GM10248 (cell line): ENCODE measurements around the gene ANKMY1.

Experiments
- CTCF ChIA-PET: fragments of 300-600 bp; sonication (Branson Sonifier 250); formaldehyde crosslinking; extraction: SDS; loops from one replicate; lab custom pipeline; 2021; ENCODE audit warnings: antibody characterized with exemption; lab: Yijun Ruan, JAX
- POLR2A ChIA-PET: fragments of 350-650 bp; sonication (Branson Sonifier 250); formaldehyde crosslinking; extraction: SDS; loops from one replicate; lab custom pipeline; 2020; ENCODE audit warnings: antibody characterized with exemption; lab: Yijun Ruan, JAX
- DNase-seq: peaks from one replicate; pipeline ENCODE4 v3.0.0; 2012; ENCODE audit errors: extremely low spot score
- TF ChIP-seq, protein P1 (sequence below): IDR thresholded peaks from 2 replicates; pipeline ENCODE4 v1.5.1; 2012; ENCODE audit warnings: mild to moderate bottlenecking, low read depth; ENCODE audit errors: extremely low read depth, missing control alignments, control extremely low read depth

The ANKMY1 gene

DNA sequence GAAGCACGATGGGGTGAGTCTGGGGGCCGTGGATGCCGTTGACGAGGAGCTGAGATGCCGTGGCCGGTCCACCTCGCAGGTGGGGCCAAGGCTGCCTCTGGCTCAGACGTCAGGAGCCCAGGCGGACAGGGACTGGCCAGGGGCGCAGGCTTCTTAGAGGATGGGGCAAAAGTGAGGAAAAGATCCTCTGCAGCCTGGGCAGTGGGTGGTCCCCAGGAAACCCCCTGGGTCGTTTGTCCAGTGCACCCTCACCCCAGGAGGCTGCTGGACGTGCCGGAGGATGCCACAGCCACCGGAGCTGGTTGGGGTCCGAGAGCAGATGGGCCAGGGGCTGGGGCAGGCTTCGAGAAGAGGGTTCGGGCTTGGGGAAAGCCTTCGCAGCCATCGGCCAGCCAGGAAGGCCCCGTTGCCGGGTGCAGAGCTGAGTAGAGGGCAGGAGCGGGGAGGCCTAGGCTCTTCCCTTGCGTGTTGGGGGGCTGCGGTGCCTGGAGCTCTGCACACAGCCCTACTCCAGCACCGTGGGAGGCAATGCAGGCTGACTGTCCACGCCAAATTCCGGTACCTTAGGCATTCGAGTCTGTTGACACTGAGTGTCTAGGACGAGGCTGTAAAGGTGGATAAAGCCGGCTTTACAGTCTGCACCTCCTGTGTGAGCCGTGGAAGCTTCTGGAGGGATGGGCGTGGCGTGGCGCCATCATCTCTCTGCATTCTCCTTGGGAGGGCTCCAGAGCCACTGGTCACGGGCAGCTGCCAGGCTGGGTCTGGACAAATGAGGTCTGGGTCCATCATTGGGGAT lies 103.5 kb downstream of the ANKMY1 start:
- DNase-seq = no peak
- POLR2A ChIA-PET = no interaction called here
- CTCF ChIA-PET = interaction anchor here (1.2 kb wide), 1 partner anchor 15 kb away, joined by 3 read pairs; no protein-coding TSS in a partner anchor
- TF ChIP-seq, protein P1, sequence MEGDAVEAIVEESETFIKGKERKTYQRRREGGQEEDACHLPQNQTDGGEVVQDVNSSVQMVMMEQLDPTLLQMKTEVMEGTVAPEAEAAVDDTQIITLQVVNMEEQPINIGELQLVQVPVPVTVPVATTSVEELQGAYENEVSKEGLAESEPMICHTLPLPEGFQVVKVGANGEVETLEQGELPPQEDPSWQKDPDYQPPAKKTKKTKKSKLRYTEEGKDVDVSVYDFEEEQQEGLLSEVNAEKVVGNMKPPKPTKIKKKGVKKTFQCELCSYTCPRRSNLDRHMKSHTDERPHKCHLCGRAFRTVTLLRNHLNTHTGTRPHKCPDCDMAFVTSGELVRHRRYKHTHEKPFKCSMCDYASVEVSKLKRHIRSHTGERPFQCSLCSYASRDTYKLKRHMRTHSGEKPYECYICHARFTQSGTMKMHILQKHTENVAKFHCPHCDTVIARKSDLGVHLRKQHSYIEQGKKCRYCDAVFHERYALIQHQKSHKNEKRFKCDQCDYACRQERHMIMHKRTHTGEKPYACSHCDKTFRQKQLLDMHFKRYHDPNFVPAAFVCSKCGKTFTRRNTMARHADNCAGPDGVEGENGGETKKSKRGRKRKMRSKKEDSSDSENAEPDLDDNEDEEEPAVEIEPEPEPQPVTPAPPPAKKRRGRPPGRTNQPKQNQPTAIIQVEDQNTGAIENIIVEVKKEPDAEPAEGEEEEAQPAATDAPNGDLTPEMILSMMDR = no peak

DNA sequence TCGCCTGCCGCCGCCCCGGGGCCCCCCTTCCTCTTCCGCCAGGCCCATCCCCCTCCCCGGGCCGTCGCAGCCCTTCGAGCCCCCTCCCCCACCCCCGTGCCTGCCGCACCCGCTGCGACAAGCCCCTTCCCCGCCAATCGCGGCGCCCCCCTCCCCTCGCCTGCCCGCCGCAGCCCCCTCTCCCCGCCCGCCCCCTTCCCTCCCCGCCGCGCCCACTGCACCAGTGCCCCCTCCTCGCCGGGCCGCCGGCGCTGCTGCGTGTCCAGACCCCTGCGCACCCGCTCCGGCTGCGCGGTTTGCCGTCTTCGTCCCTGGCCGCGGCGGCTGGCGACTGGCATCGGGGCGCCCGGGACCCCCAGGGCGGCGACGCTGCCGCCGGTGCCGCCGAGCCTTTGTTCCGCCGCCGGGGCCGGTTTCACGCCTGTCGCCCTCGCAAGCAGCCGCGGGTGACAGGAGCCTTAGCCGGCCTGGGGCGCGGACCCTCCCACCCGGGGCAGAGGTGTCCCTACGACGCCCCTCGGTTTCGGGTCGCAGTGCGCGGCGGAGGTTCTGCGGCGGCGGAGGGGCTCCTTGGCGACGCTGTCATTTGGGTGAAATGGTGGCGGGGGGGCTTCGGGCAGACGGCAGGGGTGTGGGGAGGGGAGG lies 104.2 kb downstream of the ANKMY1 start:
- TF ChIP-seq, protein P1 = no peak
- ChIA-PET CTCF (interaction anchor here (1.2 kb wide), 1 partner anchor 14 kb away, joined by 3 read pairs; no protein-coding TSS in a partner anchor), POLR2A (no interaction called here)
- no peak for DNase-seq

DNA sequence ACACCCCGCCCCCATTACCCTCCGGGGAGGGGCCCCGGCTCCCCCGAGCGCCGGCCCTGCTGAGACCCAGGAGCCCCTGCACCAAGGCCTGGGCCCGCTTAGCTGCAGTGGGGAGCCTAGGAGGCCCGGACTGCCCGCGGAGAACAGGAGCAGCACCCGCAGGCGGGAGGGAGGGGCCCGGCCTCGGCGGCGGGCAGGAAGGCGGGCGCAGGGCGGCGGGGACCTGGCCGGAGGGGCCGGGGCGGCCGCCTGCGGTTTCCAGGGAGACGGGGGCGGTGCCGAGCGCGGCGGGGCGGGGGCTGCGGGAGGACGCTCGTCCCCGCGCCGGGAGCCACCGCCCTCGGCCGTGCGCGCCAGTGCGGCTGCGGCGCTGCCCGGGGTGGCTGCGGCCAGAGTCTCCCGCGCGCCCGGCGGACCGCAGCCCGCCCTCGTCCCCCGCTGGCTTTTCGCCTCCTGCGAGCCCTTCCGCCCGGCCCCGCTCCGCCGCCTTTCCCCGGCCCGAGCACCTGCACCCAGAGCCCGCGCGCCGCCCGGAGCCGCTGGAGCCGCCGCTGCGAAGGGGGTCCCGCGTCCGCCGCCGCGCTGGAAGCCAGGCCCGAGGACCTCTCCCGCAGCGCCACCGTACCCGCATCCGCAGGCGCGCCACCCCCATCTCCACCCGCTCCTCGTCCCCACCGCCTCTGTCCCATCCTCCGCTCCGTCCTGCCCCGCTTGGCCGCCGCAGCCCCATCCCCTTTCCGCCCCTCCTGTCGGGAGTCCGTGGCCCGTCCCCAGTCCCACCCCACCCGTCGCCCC lies 105.1 kb downstream of the ANKMY1 start:
- ChIA-PET CTCF (no interaction called here), POLR2A (no interaction called here)
- DNase-seq = no peak
- TF ChIP-seq, protein P1 = no peak

DNA sequence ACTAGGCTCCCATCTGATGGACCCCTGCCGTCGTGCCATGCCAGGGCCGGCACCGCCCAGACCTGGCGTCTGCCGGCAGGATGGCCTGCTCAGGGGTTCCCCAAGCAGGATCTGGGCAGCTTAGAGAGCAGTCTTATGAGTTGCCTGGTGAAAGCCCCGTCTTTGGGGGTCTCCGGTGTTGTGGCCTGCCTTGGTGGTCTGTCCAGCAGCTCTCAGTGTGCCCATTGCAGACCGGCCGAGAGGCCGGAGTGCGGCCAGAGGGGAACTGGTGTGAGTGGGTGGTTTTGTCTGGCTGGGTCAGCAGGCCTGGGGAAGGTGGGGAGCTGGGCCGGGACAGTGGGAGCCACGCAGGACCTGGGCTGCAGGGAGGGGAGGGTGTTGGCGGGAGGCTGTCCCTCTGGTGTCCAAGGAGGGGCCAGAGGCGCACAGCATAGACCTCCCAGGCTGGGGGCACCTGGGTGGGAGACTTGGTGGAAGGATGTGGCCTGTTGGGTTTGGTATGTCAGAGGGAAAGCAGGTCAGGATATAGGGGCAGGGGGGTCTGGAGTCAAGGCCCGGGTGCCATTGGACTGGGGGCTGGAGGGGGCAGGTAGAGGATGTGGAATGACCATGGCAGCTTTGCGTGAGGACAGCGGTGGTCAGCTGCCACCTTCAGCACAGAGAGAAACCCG lies 105.9 kb downstream of the ANKMY1 start:
- DNase-seq = no peak
- TF ChIP-seq, protein P1 = no peak
- ChIA-PET CTCF (no interaction called here), POLR2A (no interaction called here)

DNA sequence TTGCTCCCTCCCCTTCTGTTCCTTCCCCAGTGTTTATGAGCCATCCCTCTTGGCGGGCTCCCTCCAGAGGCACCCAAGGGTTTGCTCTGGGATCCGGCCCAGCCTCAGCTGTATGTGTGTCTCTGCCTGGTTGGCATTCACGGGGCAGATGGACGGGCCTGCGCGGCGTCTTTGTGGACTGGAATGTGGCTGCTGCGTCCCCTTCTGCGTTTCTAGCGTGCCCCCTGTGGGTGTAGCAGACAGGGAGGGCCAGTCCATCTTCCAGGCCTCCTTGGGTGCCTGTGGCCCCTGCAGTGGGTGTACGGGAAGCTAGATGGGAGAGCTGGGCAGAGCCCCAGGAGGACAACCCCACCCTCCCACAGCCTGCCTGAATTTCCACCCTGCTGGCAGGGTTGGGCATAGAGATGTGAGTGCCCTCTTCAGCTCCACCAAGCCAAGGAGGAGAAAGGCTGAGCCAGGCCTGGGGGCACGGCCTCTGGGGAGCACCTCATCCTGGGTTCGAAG lies 106.6 kb downstream of the ANKMY1 start:
- ChIA-PET CTCF (no interaction called here), POLR2A (no interaction called here)
- no peak for DNase-seq
- TF ChIP-seq, protein P1 = no peak
